Vagina (tissue), 2 donors: ENCODE data around the gene SFN. TPM values are rescaled to one million over a fixed set of nuclear protein-coding genes. Genes with fewer than 3 reads are reported as not detected.
"Not testable (repeated sequence)": the region's sequence is repeated elsewhere in the genome, so short reads cannot be mapped to it uniquely, and the experiment has no call there.

ENCODE experiments used
- DNase-seq, 2 donors: peaks; one replicate each; pipeline ENCODE4 v3.0.0-alpha.2; 2017; ENCODE audit errors: extremely low spot score in 2 of 2
- H3K27ac ChIP-seq: fragments of 200-600 bp; sonication (generic); one replicate; pipeline ENCODE4 v1.5.1; 2019
- H3K27me3 ChIP-seq: fragments of 200-600 bp; sonication (generic); one replicate; pipeline ENCODE4 v1.5.1; 2019
- H3K36me3 ChIP-seq, 2 donors: fragments of 200-600 bp; sonication (generic); one replicate each; pipeline ENCODE4 v1.5.1; 2017 to 2019
- H3K4me1 ChIP-seq: fragments of 200-600 bp; sonication (generic); one replicate; pipeline ENCODE4 v1.5.1; 2019
- H3K4me3 ChIP-seq, 2 donors: fragments of 200-600 bp; sonication (generic); 1 replicate in 1 of 2; 2 replicates in 1 of 2; pipeline ENCODE4 v1.5.1; 2016 to 2019
- H3K9me3 ChIP-seq: fragments of 200-600 bp; sonication (generic); one replicate; pipeline ENCODE4 v1.5.1; 2019
- POLR2A ChIP-seq, 2 donors: fragments of 450-650 bp; IDR thresholded peaks; one replicate each; pipeline ENCODE4 v1.6.1; 2017; ENCODE audit warnings: antibody characterized with exemption in 2 of 2, mild to moderate bottlenecking in 2 of 2, moderate library complexity in 2 of 2
- POLR2AphosphoS5 ChIP-seq, 2 donors: sonication (generic); formaldehyde crosslinking; IDR thresholded peaks; one replicate each; pipeline ENCODE4 v1.9.0; 2017; ENCODE audit warnings: antibody characterized with exemption in 2 of 2, mild to moderate bottlenecking in 2 of 2, low read depth in 1 of 2; ENCODE audit not compliant: insufficient read depth in 1 of 2
- intact Hi-C: fragments of 100-400 bp; cut with DNase I; formaldehyde crosslinking; loops from one replicate; pipeline ENCODE4 v1.15.1; 2023
- total RNA-seq: library from RNA; depleted of rRNA; stranded (reverse); fragments of >200 nt; gene quantifications from one replicate; pipeline ENCODE4 v1.2.3, GENCODE V29; 2016
- TF ChIP-seq, protein P1 (sequence below), 3 experiments: fragments of 450-650 bp in 2 of 3; fragments of 200-600 bp in 1 of 3; sonication (generic) in 1 of 3; IDR thresholded peaks; one replicate each; pipeline ENCODE4 v1.5.1; 2017 to 2019; ENCODE audit warnings: antibody characterized with exemption in 3 of 3, mild to moderate bottlenecking in 2 of 3, moderate library complexity in 2 of 3

SFN gene
- total RNA-seq, 1 donor from 2014 or later: 406 TPM

- intact Hi-C loops: no loop called here
- Histone ChIP-seq H3K27ac (peak overlapping the region; percentile 98), H3K36me3 (peaks cover 0 to 2% of the 10 kb centered on the region in 2 donors), H3K9me3 (no peaks in the 10 kb centered on the region), H3K4me3 (no peak overlapping the region), H3K4me1 (peaks cover 59% of the 10 kb centered on the region), H3K27me3 (no peaks in the 10 kb centered on the region)
- TF ChIP-seq POLR2A (IDR thresholded peaks at IDR 0.05) (no peak), POLR2AphosphoS5 (IDR thresholded peaks at IDR 0.05; ENCODE audit: insufficient read depth in 1 of 2, low read depth in 1 of 2) (peak in 1 of 2 donors; percentile 59)
- DNase-seq: no peak
Observed at GRCh38 chr1:26858891-26859640, 3.9 kb upstream of the SFN start.

DNA sequence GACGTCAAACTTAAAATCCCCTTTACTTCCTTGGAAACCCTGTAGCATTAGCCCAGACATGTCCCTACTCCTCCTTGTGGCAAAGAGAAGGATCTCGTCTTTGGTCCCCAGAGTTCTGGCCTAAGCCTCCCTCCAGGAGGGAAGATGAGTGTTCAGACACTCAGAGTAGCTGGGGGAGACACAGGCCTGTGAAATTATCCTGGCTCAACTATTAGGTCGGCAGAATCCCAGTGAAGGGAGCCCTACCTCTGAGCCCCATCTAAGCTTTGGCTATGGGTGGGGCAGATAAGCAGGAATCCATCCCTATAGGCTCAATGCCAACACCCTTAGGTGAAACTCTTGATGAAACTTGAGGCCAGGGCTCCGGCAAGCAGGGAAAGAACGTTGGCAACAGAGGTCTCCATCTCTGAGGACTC lies 1.7 kb upstream of the SFN start:
- DNase-seq: no peak
- no peak overlapping the region for H3K4me3 ChIP-seq
- peak overlapping the region; percentile 98 for H3K27ac ChIP-seq
- peaks cover 57% of the 10 kb centered on the region for H3K4me1 ChIP-seq
- H3K9me3 ChIP-seq: no peaks in the 10 kb centered on the region
- TF ChIP-seq POLR2AphosphoS5 (IDR thresholded peaks at IDR 0.05; ENCODE audit: insufficient read depth in 1 of 2, low read depth in 1 of 2) (no peak), POLR2A (IDR thresholded peaks at IDR 0.05) (no peak)
- TF ChIP-seq, protein P1, sequence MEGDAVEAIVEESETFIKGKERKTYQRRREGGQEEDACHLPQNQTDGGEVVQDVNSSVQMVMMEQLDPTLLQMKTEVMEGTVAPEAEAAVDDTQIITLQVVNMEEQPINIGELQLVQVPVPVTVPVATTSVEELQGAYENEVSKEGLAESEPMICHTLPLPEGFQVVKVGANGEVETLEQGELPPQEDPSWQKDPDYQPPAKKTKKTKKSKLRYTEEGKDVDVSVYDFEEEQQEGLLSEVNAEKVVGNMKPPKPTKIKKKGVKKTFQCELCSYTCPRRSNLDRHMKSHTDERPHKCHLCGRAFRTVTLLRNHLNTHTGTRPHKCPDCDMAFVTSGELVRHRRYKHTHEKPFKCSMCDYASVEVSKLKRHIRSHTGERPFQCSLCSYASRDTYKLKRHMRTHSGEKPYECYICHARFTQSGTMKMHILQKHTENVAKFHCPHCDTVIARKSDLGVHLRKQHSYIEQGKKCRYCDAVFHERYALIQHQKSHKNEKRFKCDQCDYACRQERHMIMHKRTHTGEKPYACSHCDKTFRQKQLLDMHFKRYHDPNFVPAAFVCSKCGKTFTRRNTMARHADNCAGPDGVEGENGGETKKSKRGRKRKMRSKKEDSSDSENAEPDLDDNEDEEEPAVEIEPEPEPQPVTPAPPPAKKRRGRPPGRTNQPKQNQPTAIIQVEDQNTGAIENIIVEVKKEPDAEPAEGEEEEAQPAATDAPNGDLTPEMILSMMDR (IDR thresholded peaks at IDR 0.05): no peak
- no peaks in the 10 kb centered on the region for H3K27me3 ChIP-seq
- intact Hi-C loops: no loop called here
- no peaks in the 10 kb centered on the region for H3K36me3 ChIP-seq

DNA sequence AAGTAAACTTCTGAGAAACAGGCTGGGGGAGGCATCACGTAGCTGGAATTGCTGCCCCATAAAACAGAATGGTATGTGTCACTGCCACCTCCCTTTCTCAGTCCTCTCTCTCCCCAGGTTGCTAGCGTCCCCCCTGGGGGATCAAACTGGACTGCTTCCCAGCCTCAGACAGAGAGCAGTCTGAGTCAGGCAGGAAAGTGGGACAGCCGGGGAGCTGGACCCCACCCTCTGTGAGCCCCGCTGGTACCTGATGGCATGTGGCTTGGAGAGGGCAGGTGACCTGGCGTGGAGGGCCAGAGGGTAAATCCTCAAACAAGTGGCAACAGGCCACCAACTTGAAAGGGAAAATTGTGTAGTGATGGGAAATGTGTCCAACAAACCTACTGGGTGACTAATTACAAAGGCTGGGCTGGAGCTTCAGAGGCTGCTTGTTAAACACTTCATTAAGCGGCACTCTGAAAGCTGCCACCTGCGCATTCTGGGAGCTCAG lies 1.0 kb upstream of the SFN start:
- Histone ChIP-seq H3K27ac (peak overlapping the region; percentile 98), H3K27me3 (no peaks in the 10 kb centered on the region), H3K4me1 (peaks cover 51% of the 10 kb centered on the region), H3K36me3 (no peaks in the 10 kb centered on the region), H3K9me3 (no peaks in the 10 kb centered on the region), H3K4me3 (no peak overlapping the region)
- intact Hi-C loops: no loop called here
- no peak for DNase-seq
- peak in 1 of 2 donors; percentile 44 for TF ChIP-seq POLR2AphosphoS5 (IDR thresholded peaks at IDR 0.05; ENCODE audit: insufficient read depth in 1 of 2, low read depth in 1 of 2)
- TF ChIP-seq, protein P1 (IDR thresholded peaks at IDR 0.05): no peak
- TF ChIP-seq POLR2A (IDR thresholded peaks at IDR 0.05): no peak

DNA sequence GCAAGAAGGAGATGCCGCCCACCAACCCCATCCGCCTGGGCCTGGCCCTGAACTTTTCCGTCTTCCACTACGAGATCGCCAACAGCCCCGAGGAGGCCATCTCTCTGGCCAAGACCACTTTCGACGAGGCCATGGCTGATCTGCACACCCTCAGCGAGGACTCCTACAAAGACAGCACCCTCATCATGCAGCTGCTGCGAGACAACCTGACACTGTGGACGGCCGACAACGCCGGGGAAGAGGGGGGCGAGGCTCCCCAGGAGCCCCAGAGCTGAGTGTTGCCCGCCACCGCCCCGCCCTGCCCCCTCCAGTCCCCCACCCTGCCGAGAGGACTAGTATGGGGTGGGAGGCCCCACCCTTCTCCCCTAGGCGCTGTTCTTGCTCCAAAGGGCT lies 732 bp downstream of the SFN start:
- intact Hi-C loops: no loop called here

DNA sequence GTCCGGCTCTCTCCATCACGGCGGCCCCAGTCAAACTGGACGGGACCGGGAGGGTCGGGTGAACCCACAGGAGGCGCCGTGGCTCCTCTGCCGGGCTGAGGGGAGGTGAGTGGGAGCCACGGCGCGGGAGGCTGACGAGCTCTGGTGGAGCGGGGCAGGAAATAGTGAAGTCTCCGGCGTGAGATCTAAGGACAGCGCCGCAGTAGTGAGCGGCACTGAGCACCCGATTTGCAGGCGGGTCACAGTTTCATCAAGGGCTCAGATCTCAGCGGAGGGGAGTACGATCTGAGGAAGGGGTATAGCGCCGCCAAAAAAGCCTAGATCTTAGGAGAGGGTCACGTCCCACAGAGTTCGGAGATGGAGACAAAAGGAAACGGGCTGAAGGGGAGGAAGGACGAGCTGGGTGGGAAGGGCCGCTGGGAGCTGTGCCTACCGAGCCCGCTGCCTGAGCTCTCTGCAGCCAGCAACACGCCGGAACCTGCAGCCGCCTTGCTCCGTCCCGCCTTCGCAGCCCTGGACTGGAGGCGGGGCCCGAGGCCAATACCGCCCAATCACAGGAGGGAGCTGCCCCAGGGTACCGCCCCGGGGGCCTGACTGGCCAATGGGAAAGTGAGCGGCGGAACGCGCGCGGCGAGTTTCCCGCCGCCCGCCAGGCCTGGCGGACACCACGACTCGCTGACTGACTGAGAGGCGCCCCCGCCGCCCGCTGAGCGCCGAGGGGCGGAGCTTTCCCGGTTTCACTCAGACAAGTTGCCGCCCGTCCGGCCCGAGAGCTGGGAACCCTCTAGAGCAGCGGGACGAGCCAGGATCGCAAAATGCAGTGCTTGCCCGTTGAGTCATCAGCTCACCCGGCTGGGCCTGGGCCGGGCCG lies 1.9 kb downstream of the SFN start:
- TF ChIP-seq POLR2A (IDR thresholded peaks at IDR 0.05): peak in 1 of 2 donors; percentile 55
- TF ChIP-seq, protein P1 (IDR thresholded peaks at IDR 0.05): no peak
- TF ChIP-seq POLR2AphosphoS5 (IDR thresholded peaks at IDR 0.05; ENCODE audit: insufficient read depth in 1 of 2, low read depth in 1 of 2): peak; percentile 87 to 90
- intact Hi-C loops: no loop called here
- peak in 1 of 2 donors; percentile 99 for DNase-seq

More for the DNA sequence above, 732 bp downstream of the SFN start:
- Histone ChIP-seq H3K4me1 (peaks cover 34% of the 10 kb centered on the region), H3K4me3 (peak overlapping the region; percentile 48 to 67), H3K27ac (peak overlapping the region; percentile 98), H3K9me3 (no peaks in the 10 kb centered on the region), H3K27me3 (no peaks in the 10 kb centered on the region), H3K36me3 (no peaks in the 10 kb centered on the region)
- no peak for DNase-seq
- TF ChIP-seq, protein P1 (IDR thresholded peaks at IDR 0.05): no peak
- TF ChIP-seq POLR2AphosphoS5 (IDR thresholded peaks at IDR 0.05; ENCODE audit: insufficient read depth in 1 of 2, low read depth in 1 of 2) (no peak), POLR2A (IDR thresholded peaks at IDR 0.05) (no peak)

DNA sequence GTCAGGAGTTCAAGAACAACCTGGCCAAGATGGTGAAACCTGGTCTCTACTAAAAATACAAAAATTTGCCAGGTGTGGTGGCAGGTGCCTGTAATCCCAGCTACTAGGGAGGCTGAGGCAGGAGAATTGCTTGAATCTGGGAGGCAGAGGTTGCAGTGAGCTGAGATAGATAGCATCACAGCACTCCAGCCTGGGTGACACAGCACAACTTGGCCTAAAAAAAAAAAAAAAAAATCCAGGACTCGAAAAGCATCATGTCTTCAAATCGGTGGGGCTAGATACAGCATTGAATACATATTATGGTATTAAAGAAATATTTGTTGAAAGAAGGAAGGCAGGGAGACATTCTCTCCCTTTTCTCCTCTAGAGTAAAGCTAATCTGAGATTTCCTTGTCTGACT lies 10.1 kb downstream of the SFN start:
- H3K4me1 ChIP-seq, H3K27ac ChIP-seq, DNase-seq, H3K9me3 ChIP-seq, H3K36me3 ChIP-seq, H3K4me3 ChIP-seq, intact Hi-C loops, H3K27me3 ChIP-seq: not testable (repeated sequence)

More for the DNA sequence above, 1.9 kb downstream of the SFN start:
- peak overlapping the region; percentile 98 for H3K27ac ChIP-seq
- peaks cover 33% of the 10 kb centered on the region for H3K4me1 ChIP-seq
- peak overlapping the region; percentile 48 to 67 for H3K4me3 ChIP-seq
- H3K9me3 ChIP-seq: no peaks in the 10 kb centered on the region
- H3K27me3 ChIP-seq: no peaks in the 10 kb centered on the region
- no peaks in the 10 kb centered on the region for H3K36me3 ChIP-seq
